ENCODE measurements around the gene TAS2R41.

The TAS2R41 gene

GRCh38 chr7:143493751-143494150 lies 16.1 kb downstream of the TAS2R41 start:
- no peak for DNase-seq (ENCODE audit: low read depth)

- DNase-seq (ENCODE audit: low read depth): no peak
These were observed 16.9 kb downstream of the TAS2R41 start for GRCh38 chr7:143494622-143495021.

- DNase-seq (ENCODE audit: low read depth): no peak
These were observed 18.2 kb downstream of the TAS2R41 start for GRCh38 chr7:143495851-143496250.

- DNase-seq (ENCODE audit: low read depth): no peak
These were observed 18.6 kb downstream of the TAS2R41 start for GRCh38 chr7:143496263-143496662.

GRCh38 chr7:143497008-143497795 lies 19.5 kb downstream of the TAS2R41 start:
- DNase-seq (ENCODE audit: low read depth): no peak

- DNase-seq (ENCODE audit: low read depth): no peak
These were observed 21.6 kb downstream of the TAS2R41 start for GRCh38 chr7:143499246-143499645.

- no peak for DNase-seq (ENCODE audit: low read depth)
These were observed 22.2 kb downstream of the TAS2R41 start for GRCh38 chr7:143499743-143500348.

- no peak for DNase-seq (ENCODE audit: low read depth)
These were observed 25.6 kb downstream of the TAS2R41 start for GRCh38 chr7:143503261-143503660.

GRCh38 chr7:143504215-143504936 lies 26.7 kb downstream of the TAS2R41 start:
- no peak for DNase-seq (ENCODE audit: low read depth)

GRCh38 chr7:143504937-143505297 lies 27.2 kb downstream of the TAS2R41 start:
- no peak for DNase-seq (ENCODE audit: low read depth)

GRCh38 chr7:143505838-143506237 lies 28.2 kb downstream of the TAS2R41 start:
- no peak for DNase-seq (ENCODE audit: low read depth)

GRCh38 chr7:143507094-143507518 lies 29.4 kb downstream of the TAS2R41 start:
- no peak for DNase-seq (ENCODE audit: low read depth)

- DNase-seq (ENCODE audit: low read depth): no peak
These were observed 29.9 kb downstream of the TAS2R41 start for GRCh38 chr7:143507534-143508055.

GRCh38 chr7:143510854-143511592 lies 33.4 kb downstream of the TAS2R41 start:
- no peak for DNase-seq (ENCODE audit: low read depth)

GRCh38 chr7:143511593-143512047 lies 33.9 kb downstream of the TAS2R41 start:
- DNase-seq (ENCODE audit: low read depth): no peak

- DNase-seq (ENCODE audit: low read depth): no peak
These were observed 35.0 kb downstream of the TAS2R41 start for GRCh38 chr7:143512488-143513340.

- no peak for DNase-seq (ENCODE audit: low read depth)
These were observed 36.8 kb downstream of the TAS2R41 start for GRCh38 chr7:143514487-143514886.

- no peak for DNase-seq (ENCODE audit: low read depth)
These were observed 37.5 kb downstream of the TAS2R41 start for GRCh38 chr7:143514995-143515735.

- no peak for DNase-seq (ENCODE audit: low read depth)
These were observed 39.3 kb downstream of the TAS2R41 start for GRCh38 chr7:143516981-143517380.

- DNase-seq (ENCODE audit: low read depth): no peak
These were observed 40.8 kb downstream of the TAS2R41 start for GRCh38 chr7:143518521-143518920.

All from activated T-cell treated with anti-CD3 and anti-CD28 coated beads for 48 hours (primary cell).